Stimulated activated naive CD4-positive, alpha-beta T cell (primary cell): Measurements from ENCODE around the gene PRL.

Source experiments
- DNase-seq, 6 experiments: peaks; one replicate each; lab custom pipeline; 2025; lab: John Stamatoyannopoulos, UW

PRL gene

DNA sequence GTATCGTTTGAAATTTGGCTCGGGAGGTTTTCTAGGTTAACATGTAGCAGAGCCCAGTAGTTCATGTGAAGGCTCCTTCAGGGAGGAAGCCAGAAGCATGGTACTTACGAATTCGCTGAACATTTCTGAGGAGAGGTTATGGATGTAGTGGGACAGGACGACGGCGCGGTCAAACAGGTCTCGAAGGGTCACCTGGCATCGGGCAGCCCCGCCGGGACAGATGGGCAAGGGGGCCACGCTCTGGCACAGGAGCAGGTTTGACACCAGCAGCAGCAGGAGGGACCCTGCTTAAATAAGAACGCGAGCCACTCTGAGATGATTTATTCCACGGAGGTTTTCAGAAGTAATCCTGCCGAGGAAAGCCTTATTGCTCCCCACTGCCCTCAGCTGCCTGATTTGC lies 2.5 kb downstream of the PRL start:
- DNase-seq: no peak

GRCh38 chr6:22290045-22290444 lies 6.8 kb downstream of the PRL start:
- DNase-seq: no peak

- DNase-seq: no peak
Observed at GRCh38 chr6:22288721-22289120, 8.1 kb downstream of the PRL start.

GRCh38 chr6:22284666-22285065 lies 12.2 kb downstream of the PRL start:
- DNase-seq: no peak

DNA sequence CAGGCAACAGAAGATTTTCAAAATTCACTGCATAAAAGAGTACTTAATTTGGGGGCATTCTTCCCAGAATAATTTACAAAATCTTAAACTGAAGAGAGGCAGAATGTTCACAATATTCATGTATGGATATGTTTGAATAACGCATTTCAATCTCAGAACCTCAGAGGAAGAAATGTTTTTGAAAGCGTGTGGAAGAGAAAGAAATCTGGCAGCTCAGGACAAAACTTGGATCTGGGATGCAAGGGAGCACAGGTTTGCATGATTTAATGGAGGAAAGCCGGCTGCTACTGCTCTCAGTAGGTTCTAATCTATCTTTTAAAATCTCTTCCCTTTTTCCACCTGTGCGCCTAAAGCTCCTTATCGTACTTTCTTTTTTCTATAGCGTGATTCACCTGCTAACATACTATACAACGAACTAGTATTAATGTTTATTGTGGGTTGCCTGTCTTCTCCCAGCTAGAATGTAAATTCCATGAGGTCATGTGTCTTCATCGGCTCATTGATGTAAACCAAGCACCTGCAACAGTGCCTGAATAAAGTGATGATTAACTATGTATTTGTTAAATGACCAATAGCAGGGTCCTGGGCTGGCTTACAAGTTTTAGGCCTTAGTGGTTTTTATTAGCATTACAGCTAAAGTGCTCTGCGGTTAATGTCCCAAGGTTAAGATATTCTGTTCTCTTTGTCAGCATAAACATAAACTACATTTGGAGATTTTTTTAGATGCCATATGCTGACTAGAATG lies 15.3 kb downstream of the PRL start:
- DNase-seq: no peak

- DNase-seq: no peak
Observed at GRCh38 chr6:22279427-22279826, 17.4 kb downstream of the PRL start.

DNA sequence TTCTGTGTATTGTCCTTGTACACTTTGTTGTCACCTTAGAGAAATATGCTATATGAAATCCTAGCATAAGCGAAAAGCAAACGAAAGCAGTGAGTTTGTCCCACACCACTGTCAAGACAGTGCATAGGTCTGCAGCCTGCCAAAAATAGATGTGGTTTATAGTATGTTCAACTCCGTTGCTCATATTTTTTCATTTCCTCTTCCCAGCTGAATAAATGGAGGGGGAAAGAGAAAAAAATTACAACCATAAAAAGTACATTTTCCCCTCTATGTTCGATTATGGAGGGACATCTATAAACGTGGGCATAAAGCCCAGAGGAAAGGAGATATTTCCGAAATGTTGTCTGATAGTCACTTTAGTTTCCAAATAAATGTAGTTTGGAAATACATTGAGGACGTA lies 25.8 kb downstream of the PRL start:
- DNase-seq: no peak

- no peak for DNase-seq
Observed at GRCh38 chr6:22263748-22264147, 33.1 kb downstream of the PRL start.

DNA sequence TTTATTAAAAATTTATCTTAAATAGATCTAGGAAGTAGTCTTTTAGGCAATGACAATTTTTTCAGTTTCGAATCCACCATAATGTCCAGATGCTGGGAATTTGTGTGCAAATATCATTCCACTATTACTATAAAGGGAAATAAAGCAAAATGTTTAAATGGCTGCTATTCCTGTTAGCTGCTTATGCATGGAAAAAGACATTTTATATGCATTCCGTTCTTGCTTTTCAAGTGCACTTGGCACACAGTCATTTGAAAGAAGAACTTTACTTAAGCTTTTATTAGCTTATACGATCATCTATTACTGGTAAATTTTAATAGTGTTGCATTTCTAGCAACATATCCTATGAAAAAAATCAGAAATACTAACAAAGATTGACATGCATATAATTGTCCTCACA lies 42.0 kb downstream of the PRL start:
- DNase-seq: no peak

DNA sequence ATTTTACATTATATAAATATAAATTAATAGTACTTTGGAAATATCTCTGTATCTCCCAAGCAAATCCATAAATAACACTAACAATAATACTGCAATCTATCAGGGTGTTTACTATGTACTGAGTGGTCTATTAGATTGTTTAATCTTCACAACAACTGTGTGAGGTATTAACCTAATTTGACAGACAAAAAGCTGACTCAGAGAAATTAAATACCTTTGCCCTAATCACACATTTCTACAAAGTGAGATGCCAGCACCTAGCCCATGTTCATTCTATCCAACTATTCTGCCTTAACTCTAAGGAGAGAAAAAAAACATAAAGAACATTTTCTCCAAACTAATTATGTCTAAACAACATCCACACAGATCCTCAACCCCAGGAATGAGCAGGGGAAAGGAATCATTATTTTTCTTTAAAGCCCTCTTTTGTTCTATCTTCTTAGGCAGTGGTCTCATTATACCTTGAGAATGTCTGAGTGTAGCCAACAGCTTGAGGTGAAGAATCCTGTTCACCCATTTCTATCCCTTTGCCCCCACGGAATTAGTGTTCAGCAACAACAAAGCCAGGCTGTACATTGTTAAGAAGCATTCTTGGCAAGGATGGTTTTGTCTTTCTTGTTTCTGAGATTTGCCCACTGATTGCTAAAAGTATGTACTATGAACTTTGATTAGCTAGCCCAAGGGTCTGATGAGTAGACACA lies 42.7 kb downstream of the PRL start:
- DNase-seq: no peak

- DNase-seq: no peak
Observed at GRCh38 chr6:22251348-22251747, 45.5 kb downstream of the PRL start.

DNA sequence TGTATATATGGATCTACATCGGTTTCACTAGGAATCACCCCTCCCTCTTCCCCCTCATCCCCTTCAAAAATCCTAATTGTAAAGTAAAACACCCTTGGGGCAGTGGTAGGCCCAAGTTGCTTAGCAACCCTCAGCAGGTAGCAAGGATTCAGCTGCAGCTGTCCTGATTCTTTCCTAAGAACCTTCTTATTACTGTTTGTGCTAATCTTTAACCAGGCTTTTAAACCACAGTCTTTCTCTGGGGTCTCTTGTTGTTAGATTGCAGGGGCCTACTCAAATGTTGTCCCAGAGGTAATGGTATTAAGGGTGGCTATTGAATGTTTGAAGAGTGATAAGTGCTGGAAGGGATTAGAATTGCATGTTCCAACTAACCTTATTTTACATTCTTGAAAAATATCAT lies 46.4 kb downstream of the PRL start:
- DNase-seq: no peak

GRCh38 chr6:22249711-22250350 lies 47.0 kb downstream of the PRL start:
- no peak for DNase-seq

DNA sequence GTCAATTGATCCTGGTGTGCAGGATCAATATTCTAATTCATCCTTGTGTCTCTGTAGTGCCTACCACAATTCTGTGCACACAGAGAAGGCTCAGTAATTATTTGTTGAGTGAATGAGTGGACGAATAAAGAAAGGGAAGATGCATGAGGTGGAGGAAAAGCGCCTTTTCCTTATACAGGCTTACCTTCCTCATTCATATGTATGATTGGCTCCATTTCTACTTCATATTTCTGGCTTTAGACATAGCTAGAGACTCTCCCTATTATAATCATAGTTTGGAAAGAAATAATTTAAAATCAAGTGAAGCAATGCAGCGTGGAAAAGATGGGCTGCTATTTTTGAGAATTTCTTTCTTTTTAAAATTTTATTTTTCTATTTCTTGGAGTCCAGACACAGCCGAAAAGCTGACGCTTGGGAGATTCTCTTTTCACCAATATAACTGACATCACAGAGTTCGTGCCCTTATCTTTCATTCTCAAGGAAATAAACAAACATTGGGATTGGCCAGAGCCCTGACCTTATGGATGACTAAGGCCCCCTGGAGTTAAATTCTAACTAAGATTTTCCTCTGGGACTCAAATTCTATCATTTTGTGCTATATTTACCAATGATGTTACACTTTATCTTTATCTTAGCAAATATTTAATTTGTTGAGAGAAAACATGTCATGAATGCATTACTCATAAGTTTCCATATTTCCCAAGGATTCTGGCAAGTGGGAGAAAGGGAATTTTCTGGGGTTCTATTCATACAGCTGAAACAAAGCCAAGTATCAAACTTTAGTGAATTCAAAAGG lies 48.1 kb downstream of the PRL start:
- DNase-seq: no peak

DNA sequence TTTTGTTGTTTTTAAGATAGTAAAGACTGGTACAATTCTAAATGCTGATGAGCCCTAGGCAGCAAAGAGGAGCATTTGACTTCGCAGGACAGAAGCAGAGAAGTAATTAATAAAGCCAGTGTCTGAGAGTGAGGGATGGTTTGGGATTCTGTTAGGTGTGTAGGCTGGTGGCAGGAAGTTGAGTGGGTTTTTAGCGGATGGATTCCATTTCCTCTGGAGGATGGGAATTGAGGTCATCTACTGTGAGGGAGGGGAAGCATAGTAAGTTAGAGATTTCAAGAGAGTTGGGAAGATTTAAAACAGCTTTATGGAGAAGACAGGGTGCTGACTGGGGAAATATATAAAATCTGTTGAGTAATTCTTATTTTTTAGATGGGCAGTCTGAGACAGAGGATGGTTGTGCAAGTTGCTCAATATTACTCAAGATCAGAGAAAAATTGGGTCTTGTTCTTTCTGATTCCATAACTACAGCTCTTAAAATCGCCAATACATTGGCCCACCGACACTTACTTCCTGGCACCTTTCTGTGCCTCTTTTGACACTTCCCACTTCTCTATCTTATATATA lies 48.8 kb downstream of the PRL start:
- DNase-seq: no peak

GRCh38 chr6:22240025-22240424 lies 56.8 kb downstream of the PRL start:
- DNase-seq: no peak

GRCh38 chr6:22239261-22239921 lies 57.4 kb downstream of the PRL start:
- DNase-seq: no peak

DNA sequence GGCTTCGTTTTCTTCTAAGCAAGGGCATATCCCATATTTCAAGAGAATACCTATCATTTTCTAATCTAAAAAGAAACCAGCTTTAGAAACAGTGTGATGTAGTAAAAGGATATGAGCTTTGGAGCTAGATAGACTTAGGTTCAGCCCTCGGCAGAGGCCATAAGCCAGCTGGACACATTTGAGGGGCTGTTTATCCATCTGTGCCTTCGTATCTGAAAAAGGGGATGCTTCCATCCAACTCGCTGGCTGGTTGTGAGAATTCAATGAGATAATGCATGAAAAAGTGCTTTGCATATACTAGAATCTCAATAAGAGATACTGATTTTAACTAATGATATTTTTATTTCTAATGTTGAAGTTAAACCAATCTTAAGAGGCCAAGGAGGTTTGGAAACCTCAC lies 58.0 kb downstream of the PRL start:
- DNase-seq: no peak

DNA sequence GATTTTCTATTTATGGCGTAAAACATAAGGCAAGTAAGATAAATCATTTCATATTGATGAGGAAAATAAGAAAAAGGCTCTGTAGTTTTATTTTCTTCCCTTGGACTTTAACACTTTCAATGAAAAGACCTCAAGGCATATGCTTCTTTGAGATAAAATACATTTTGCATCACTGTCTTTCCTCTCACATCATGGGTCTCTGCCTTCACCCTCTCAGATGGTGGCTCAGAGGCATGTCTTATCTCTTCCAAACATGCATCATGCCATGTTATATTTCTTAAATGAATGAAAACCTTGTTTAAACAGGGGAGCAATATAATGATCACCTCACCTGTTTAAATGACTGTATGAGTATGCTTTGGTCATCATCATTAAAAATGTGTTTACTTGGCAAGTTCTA lies 59.3 kb downstream of the PRL start:
- no peak for DNase-seq
